DMS53 treated with DMSO at 0.1 percent for 48 hours (cell line): ENCODE results near the gene IFFO2.

ENCODE experiments used
- DNase-seq: peaks from one replicate; lab custom pipeline; 2025; ENCODE audit not compliant: unreplicated experiment; lab: John Stamatoyannopoulos, UW

IFFO2 gene

GRCh38 chr1:18972991-18973390, 16.5 kb upstream of the IFFO2 start:
- DNase-seq, result no peak

GRCh38 chr1:18972531-18972930, 16.1 kb upstream of the IFFO2 start:
- no peak for DNase-seq

GRCh38 chr1:18970762-18971161, 14.3 kb upstream of the IFFO2 start:
- no peak for DNase-seq

- no peak for DNase-seq
Measured at GRCh38 chr1:18970358-18970757, 13.9 kb upstream of the IFFO2 start.

- DNase-seq, result no peak
Measured at GRCh38 chr1:18967066-18967690, 10.7 kb upstream of the IFFO2 start.

GRCh38 chr1:18965206-18966173, 9.0 kb upstream of the IFFO2 start:
- DNase-seq, result no peak

- DNase-seq, result no peak
Measured at GRCh38 chr1:18963968-18964367, 7.5 kb upstream of the IFFO2 start.

- DNase-seq, result no peak
Measured at GRCh38 chr1:18962855-18963737, 6.6 kb upstream of the IFFO2 start.

- DNase-seq, result no peak
Measured at GRCh38 chr1:18962121-18962721, 5.7 kb upstream of the IFFO2 start.

GRCh38 chr1:18960821-18961220, 4.3 kb upstream of the IFFO2 start:
- no peak for DNase-seq

GRCh38 chr1:18960409-18960808, 3.9 kb upstream of the IFFO2 start:
- DNase-seq, result no peak

GRCh38 chr1:18959591-18959990, 3.1 kb upstream of the IFFO2 start:
- no peak for DNase-seq

GRCh38 chr1:18957532-18958300, 1.2 kb upstream of the IFFO2 start:
- DNase-seq, result no peak

- no peak for DNase-seq
Measured at GRCh38 chr1:18957136-18957521, 653 bp upstream of the IFFO2 start.

- peak; percentile 3 for DNase-seq
Measured at GRCh38 chr1:18955441-18956192, 859 bp downstream of the IFFO2 start.

- no peak for DNase-seq
Measured at GRCh38 chr1:18955131-18955440, 1.4 kb downstream of the IFFO2 start.

GRCh38 chr1:18954270-18955071, 2.0 kb downstream of the IFFO2 start:
- DNase-seq, result no peak

GRCh38 chr1:18953731-18954231, 2.7 kb downstream of the IFFO2 start:
- DNase-seq, result no peak
